Cardiac septum (tissue), 1 donor: Measurements from ENCODE around the gene PHACTR4. TPM values are rescaled to one million over a fixed set of nuclear protein-coding genes. Genes with fewer than 3 reads are reported as not detected.
"Not testable (repeated sequence)": the region's sequence is repeated elsewhere in the genome, so short reads cannot be mapped to it uniquely, and the experiment has no call there.

Experiments used
- DNase-seq: peaks from one replicate; pipeline ENCODE4 v3.0.0-alpha.2; 2020; ENCODE audit warnings: low spot score
- intact Hi-C: fragments of 100-400 bp; cut with DNase I; formaldehyde crosslinking; loops from one replicate; pipeline ENCODE4 v1.14.0; 2022
- total RNA-seq: library from RNA; stranded (reverse); fragmentation: NEBNext Ultra II Directional; extraction: Animal tissue kit (Norgen Biotek cat#: 25700); gene quantifications from one replicate; pipeline ENCODE4 v1.2.1, GENCODE V29; 2021
- donor health status: DM: no; HTN: no; CAD: no.

The PHACTR4 gene
- total RNA-seq, 1 donor from 2014 or later: 18.0 TPM

- intact Hi-C loops, DNase-seq: not testable (repeated sequence)
Observed at GRCh38 chr1:28514445-28514933, 144.9 kb downstream of the PHACTR4 start.

GRCh38 chr1:28516518-28516956 is 147.0 kb downstream of the PHACTR4 start:
- intact Hi-C loops: loop anchor here (5.0 kb wide), 1 partner anchor 361 kb away; no protein-coding TSS in a partner anchor
- DNase-seq: no peak

DNA sequence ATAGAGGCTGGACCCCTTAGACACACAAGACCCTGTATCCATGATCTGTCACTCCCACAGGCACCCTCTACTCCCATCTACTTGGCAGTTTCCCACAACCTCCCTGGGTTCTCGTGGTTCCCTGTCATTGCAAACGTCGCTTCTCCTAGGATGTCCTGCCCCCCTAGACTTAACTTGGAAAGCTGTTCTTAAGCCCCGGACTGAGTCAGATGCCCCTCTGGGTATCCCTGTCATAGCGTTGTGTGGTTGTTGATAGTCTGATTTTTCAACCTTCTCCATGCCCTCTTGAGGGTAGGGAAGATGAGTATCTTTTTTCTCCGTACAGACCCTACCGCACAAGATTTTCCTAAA is 148.1 kb downstream of the PHACTR4 start:
- intact Hi-C loops: loop anchor here (1.0 to 5.0 kb wide), 2 partner anchors 86 to 360 kb away; no protein-coding TSS in a partner anchor
- no peak for DNase-seq

DNA sequence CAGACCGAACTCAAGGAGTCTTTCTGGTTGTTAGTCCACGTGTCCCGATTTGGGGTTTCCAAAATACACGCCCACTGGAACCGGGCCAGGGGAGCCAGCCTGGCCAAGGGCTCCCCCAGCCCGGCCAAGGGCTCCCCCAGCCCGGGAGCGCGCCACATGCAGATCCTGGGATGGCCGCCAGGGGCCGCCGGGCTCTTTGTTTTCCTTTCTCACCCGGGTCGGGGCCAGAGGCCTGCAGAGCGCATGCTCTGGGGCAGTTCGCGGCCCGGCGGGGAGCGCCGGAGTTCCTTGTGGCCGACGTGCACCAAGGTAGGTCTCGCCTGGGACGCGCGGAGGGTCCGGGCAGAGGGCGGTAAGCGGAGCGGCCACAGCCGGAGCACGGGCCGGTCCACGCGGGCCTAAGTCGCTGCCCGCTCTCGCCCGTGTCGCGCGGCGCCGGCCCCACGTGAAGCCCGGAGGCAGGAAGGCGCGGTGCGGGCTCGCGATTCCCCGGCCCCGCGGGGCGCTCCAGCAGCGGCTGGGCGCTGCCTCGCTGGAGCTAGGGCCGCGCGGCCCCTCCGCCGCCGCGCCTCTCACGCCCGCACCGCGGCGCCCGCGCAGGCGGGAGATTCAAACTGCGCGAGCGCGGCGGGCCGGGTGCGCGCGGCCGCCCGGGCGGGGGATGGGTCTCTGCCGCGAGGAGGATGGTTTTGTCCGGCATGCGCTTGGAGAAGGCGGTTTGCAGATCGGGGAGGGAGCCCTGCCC is 148.6 kb downstream of the PHACTR4 start:
- intact Hi-C loops: loop anchor here (1.0 to 5.0 kb wide), 4 partner anchors 35 to 359 kb away; partner anchors contain the start of gene TRNAU1AP
- DNase-seq: peak; percentile 96

DNA sequence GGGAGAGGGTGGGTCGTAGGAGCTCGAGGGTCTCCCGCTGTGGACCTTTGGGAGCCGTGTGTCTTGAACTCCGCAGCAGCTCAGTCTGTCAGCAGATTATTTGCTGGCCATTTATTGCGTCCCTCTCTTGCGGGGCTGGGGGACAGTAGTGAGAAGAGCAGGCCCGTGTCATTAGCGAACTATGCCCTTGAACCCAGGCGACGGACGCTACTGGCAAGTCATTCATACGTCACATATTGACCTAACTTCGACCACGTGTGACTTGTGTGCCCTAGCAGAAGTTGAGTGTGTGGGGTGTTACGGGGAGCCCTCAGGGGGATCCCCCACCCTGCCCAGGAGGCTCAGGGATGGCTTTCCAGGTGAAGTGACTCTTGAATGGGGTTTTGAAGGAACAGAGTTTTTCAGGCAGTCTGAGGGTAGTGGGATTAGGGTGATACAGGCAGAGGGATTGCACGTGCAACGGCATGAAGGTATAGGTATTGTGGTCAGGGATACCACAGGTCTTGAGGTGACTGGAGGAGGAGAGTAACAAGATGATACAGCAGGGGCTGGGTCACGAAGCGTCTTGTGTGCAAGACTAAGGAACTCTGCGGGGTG is 149.3 kb downstream of the PHACTR4 start:
- no peak for DNase-seq
- intact Hi-C loops: loop anchor here (1.0 to 5.0 kb wide), 3 partner anchors 34 to 358 kb away; partner anchors contain the start of gene TRNAU1AP

- DNase-seq: no peak
- intact Hi-C loops: loop anchor here (5.0 kb wide), 1 partner anchor 357 kb away; no protein-coding TSS in a partner anchor
Observed at GRCh38 chr1:28519946-28520725, 150.6 kb downstream of the PHACTR4 start.

GRCh38 chr1:28520796-28521195 is 151.3 kb downstream of the PHACTR4 start:
- DNase-seq, intact Hi-C loops: not testable (repeated sequence)

GRCh38 chr1:28521502-28522164 is 152.1 kb downstream of the PHACTR4 start:
- DNase-seq: no peak
- intact Hi-C loops: no loop called here

- intact Hi-C loops, DNase-seq: not testable (repeated sequence)
Observed at GRCh38 chr1:28522537-28522936, 153.0 kb downstream of the PHACTR4 start.

- DNase-seq, intact Hi-C loops: not testable (repeated sequence)
Observed at GRCh38 chr1:28525002-28525642, 155.6 kb downstream of the PHACTR4 start.

DNA sequence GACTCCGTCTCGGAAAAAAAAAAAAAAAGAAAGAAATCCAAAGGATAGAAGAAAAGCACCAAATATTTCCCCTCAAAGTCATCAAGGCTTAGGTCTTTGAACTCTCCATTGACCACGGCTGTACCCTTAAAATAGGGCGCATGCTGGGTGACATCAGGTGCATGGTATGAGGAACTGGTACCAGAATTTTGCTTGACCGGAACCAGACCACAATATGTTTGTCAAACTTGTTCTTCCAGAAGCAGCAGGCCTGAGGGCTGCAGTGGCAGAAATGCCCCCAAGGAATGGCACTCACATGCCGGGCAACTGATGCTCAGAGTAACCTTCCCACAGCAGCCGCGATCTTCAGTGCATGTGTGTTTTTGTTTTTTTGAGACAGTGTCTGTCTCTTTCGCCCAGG is 157.3 kb downstream of the PHACTR4 start:
- DNase-seq: no peak
- intact Hi-C loops: no loop called here

DNA sequence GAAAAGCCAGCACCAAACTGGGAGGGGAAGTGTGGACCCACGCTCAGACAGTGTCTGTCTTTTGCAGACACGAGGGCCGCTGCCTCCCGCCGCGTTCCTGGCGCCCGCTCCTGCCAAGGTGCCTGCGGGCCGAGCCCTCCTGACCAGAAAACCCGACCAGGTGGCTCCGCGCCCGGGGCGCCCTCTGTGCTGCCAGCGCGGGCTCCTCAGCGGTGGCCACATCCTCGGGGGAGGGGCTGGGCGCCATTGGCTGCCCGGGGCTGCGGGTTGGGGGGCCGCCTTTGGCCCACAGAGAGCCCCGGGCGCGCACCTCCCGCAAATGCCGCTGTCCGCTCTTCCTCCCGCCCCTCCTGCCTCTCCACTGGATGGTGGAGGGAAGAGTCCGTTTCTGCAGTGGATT is 160.9 kb downstream of the PHACTR4 start:
- intact Hi-C loops: no loop called here

DNA sequence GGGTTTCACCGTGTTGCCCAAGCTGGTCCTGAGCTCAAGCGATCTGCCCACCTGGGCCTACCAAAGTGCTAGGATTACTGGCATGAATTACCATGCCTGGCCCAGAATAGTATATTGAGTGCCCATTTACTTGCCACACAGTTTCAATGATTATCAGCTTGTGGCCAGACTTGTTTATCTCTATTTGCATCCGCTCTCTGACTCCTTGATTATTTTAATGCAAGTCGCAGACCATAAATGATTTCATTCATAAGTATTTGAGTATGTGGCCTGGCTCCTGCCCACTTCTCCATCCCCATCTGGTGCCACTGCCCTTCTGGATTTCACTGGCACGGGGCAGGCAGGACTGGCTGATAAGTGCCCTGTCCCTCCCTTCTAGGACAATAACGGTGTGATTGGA is 165.1 kb downstream of the PHACTR4 start:
- intact Hi-C loops: no loop called here
- no peak for DNase-seq

More for the DNA sequence above, 160.9 kb downstream of the PHACTR4 start:
- DNase-seq: no peak

GRCh38 chr1:28535180-28535579 is 165.6 kb downstream of the PHACTR4 start:
- no peak for DNase-seq
- intact Hi-C loops: no loop called here

DNA sequence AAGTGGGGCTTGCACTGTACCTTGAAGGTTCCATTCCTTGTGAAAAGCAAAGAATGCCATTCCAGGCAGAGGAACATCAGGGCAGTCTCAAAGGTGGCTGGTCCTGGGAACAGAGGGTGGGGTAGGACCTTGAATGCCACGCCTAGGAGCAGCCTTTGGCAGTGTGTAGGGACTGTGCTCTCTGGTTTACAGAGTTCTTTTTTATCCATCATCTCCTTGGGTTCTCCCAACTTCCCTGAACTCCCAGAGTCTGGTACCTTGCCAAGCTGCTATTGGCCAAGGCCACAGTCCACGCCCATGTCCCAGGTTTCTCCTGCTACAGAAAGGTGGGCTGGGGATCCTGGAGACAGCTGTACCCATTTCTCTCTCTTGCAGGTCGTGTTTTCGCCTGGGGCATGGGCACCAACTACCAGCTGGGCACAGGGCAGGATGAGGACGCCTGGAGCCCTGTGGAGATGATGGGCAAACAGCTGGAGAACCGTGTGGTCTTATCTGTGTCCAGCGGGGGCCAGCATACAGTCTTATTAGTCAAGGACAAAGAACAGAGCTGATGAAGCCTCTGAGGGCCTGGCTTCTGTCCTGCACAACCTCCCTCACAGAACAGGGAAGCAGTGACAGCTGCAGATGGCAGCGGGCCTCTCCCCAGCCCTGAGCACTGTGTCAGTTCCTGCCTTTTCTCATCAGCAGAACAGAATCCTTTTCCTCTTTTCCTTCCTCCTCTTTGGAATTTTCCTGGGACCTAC is 168.1 kb downstream of the PHACTR4 start:
- intact Hi-C loops: no loop called here
- DNase-seq: no peak

GRCh38 chr1:28538286-28538685 is 168.7 kb downstream of the PHACTR4 start:
- intact Hi-C loops: no loop called here

DNA sequence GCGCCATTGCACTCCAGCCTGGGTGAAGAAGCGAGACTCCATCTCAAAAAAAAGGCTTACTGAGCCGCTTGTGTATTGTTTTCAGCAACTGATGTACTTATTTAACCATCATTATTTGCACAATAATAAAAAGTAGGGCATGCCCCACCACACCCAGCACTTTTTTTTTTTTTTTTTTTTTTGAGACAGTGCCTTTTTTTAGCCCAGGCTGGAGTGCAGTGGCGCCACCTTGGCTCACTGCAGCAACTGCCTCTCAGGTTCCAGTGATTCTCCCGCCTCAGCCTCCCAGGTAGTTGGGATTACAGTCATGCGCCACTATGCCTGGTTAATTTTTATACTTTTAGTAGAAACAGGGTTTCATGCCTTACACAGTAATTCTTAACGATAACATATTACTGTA is 171.1 kb downstream of the PHACTR4 start:
- intact Hi-C loops: no loop called here
- no peak for DNase-seq

More at GRCh38 chr1:28538286-28538685, 168.7 kb downstream of the PHACTR4 start:
- DNase-seq: no peak

- DNase-seq: not testable (repeated sequence)
Observed at GRCh38 chr1:28541414-28542015, 172.0 kb downstream of the PHACTR4 start.

More at GRCh38 chr1:28541414-28542015, 172.0 kb downstream of the PHACTR4 start:
- intact Hi-C loops: not testable (repeated sequence)
